Measurements from ENCODE around the gene DLX1.

DNA sequence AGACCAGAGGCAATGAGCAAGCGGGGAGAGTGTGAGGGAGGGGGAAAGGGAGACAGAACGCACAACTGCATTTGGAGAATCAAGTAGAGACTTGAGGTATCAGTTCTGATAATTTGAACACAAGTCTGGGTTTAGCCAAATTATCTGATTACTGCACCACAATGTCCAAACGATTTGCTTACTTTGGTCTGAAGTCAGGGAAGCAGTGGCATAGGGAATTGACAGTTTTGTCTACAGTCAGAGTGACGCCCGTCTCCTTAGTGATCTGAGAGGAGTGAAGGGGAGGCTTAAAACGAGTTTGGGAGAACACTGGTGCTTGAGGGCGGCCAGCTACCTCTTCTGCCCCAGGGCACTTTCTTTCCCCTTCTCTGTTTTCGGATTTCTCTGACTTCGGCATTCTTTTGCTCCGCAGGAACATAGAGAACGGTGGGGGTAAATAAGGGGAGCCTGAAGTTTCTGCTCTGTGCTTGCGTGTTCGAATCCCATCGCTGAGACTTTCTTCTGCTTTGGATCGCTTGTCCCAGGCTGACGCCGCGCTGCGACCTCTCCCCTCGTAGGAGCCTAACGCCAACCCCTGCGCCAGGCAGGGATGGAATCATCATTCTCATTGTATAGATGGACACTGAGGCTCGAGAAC is 20.3 kb downstream of the DLX1 start:
- TF ChIP-seq EZH2 (IDR thresholded peaks at IDR 0.05; ENCODE audit: insufficient read depth, poor library complexity, severe bottlenecking) (no peak), EZH2phosphoT487 (IDR thresholded peaks at IDR 0.05; ENCODE audit: insufficient read depth, low read depth) (no peak)

All from GM23248 (cell line).